Aorta (tissue), 5 donors: Measurements from ENCODE around the gene MET. TPM values are rescaled to one million over a fixed set of nuclear protein-coding genes. Genes with fewer than 3 reads are reported as not detected.
"Not testable (repeated sequence)": the region's sequence is repeated elsewhere in the genome, so short reads cannot be mapped to it uniquely, and the experiment has no call there.

Source experiments
- ATAC-seq: fragments of 200-7000 bp; cut with Tn5 transposase; one replicate; pipeline ENCODE4 v1.9.1; 2022; ENCODE audit warnings: moderate library complexity; ENCODE audit not compliant: low FRiP score
- DNase-seq, 2 donors: peaks; one replicate each; pipeline ENCODE4 v3.0.0-alpha.2; 2020
- H3K27ac ChIP-seq, 2 donors: one replicate each; pipeline ENCODE4 v1.5.1; 2013; ENCODE audit warnings: low read length in 2 of 2, mild to moderate bottlenecking in 2 of 2, moderate library complexity in 2 of 2, control low read depth in 1 of 2, inconsistent platforms in 1 of 2, low read depth in 1 of 2
- H3K27me3 ChIP-seq, 2 donors: one replicate each; pipeline ENCODE4 v1.6.1; 2013; ENCODE audit warnings: control low read depth in 1 of 2, low read length in 1 of 2, mild to moderate bottlenecking in 1 of 2, moderate library complexity in 1 of 2; ENCODE audit not compliant: insufficient read depth in 2 of 2, control insufficient read depth in 1 of 2
- H3K36me3 ChIP-seq, 2 donors: one replicate each; pipeline ENCODE4 v1.6.1; 2013; ENCODE audit warnings: control low read depth in 1 of 2, low read length in 1 of 2, mild to moderate bottlenecking in 1 of 2; ENCODE audit not compliant: insufficient read depth in 2 of 2, control insufficient read depth in 1 of 2
- H3K4me1 ChIP-seq, 2 donors: one replicate each; pipeline ENCODE4 v1.6.1; 2013; ENCODE audit warnings: low read length in 2 of 2, control low read depth in 1 of 2, mild to moderate bottlenecking in 1 of 2, moderate library complexity in 1 of 2; ENCODE audit not compliant: insufficient read depth in 2 of 2, control insufficient read depth in 1 of 2
- H3K4me3 ChIP-seq, 2 donors: one replicate each; pipeline ENCODE4 v1.5.1; 2013; ENCODE audit warnings: low read length in 2 of 2, control low read depth in 1 of 2, mild to moderate bottlenecking in 1 of 2
- H3K9me3 ChIP-seq: one replicate; pipeline ENCODE4 v1.6.1; 2013; ENCODE audit warnings: mild to moderate bottlenecking, low read length; ENCODE audit not compliant: control insufficient read depth
- WGBS, 2 donors: extraction: QIAGEN DNeasy Blood & Tissue Kit; methylation state at CpG; one replicate each; pipeline ENCODE4 v1.1.7; 2013; 5-methylcytosine and 5-hydroxymethylcytosine counted together
- intact Hi-C, 2 donors: fragments of 100-400 bp; cut with DNase I; formaldehyde crosslinking; loops; one replicate each; pipeline versions ENCODE4 v1.14.2 to v1.15.0; 2022
- polyA plus RNA-seq, 2 donors: library from polyadenylated mRNA; stranded (reverse); fragments of 200-250 nt; gene quantifications; one replicate each; pipeline ENCODE4 v1.2.3, GENCODE V29; 2013
- total RNA-seq, 2 donors: library from RNA; stranded (reverse); fragmentation: NEBNext Ultra II Directional; extraction: Animal tissue kit (Norgen Biotek cat#: 25700); gene quantifications; one replicate each; pipeline ENCODE4 v1.2.1, GENCODE V29; 2021
- donor health status: healthy with polysubstance abuse.
- donor health status: Bipolar disorder and iron deficiency.
- donor health status: DM: no; HTN: no; CAD: no.
- donor health status: DM: no; HTN: no; CAD: no.
- donor health status: DM: yes; HTN: yes; CAD: no.

Gene MET
- total and polyA plus RNA-seq, 4 donors, result 0.79 to 24.6 (median 9.3) TPM

GRCh38 chr7:116754186-116754585, 82.2 kb downstream of the MET start:
- no peaks in the 10 kb centered on the region for H3K4me1 ChIP-seq
- 91 to 92% methylated on average over 4 of the region's 4 CpGs for WGBS, 2 donors
- DNase-seq (no peak), ATAC-seq (no peak)
- no peak overlapping the region for H3K27ac ChIP-seq
- intact Hi-C loops, result no loop called here
- H3K9me3 ChIP-seq, result no peaks in the 10 kb centered on the region
- no peaks in the 10 kb centered on the region for H3K36me3 ChIP-seq
- no peaks in the 10 kb centered on the region for H3K27me3 ChIP-seq
- no peak overlapping the region for H3K4me3 ChIP-seq

GRCh38 chr7:116757283-116757682, 85.3 kb downstream of the MET start:
- no peak overlapping the region for H3K27ac ChIP-seq
- no peak for ATAC-seq

DNA sequence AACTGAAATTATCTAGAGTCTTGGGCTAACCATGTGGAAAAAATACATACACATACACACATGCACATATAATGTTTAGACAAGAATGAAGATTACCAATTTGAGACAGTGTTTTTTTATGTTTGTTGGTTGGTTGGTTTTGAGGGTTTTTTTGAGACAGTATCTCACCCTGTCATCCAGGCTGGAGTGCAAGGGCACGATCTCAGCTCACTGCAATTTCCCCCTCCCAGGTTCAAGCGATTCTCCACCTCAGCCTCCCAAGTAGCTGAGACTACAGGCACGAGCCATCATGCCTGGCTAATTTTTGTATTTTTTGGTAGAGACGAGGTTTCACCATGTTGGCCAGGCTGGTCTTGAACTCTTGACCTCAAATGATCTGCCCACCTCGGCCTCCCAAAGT, 87.6 kb downstream of the MET start:
- H3K27me3 ChIP-seq, intact Hi-C loops, ATAC-seq, H3K4me3 ChIP-seq, H3K4me1 ChIP-seq, H3K27ac ChIP-seq, DNase-seq, H3K9me3 ChIP-seq, H3K36me3 ChIP-seq: not testable (repeated sequence)
- 76 to 86% methylated on average over 5 of the region's 5 CpGs for WGBS, 2 donors

More at GRCh38 chr7:116757283-116757682, 85.3 kb downstream of the MET start:
- WGBS, 2 donors, result 93 to 95% methylated on average over 4 of the region's 4 CpGs
- Histone ChIP-seq H3K36me3 (no peaks in the 10 kb centered on the region), H3K4me3 (no peak overlapping the region), H3K9me3 (no peaks in the 10 kb centered on the region), H3K27me3 (no peaks in the 10 kb centered on the region), H3K4me1 (no peaks in the 10 kb centered on the region)
- intact Hi-C loops, result no loop called here
- DNase-seq, result no peak

DNA sequence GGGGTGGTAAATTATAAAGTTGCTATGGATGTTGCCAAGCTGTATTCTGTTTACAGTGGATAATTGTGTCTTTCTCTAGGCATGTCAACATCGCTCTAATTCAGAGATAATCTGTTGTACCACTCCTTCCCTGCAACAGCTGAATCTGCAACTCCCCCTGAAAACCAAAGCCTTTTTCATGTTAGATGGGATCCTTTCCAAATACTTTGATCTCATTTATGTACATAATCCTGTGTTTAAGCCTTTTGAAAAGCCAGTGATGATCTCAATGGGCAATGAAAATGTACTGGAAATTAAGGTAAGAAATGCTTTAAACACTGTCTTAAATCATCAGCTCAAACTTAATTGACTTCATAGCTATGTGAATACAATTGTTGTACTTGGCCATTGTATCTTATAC, 91.0 kb downstream of the MET start:
- ATAC-seq, result no peak
- H3K9me3 ChIP-seq, result no peaks in the 10 kb centered on the region
- intact Hi-C loops, result no loop called here
- no peaks in the 10 kb centered on the region for H3K4me1 ChIP-seq
- no peaks in the 10 kb centered on the region for H3K36me3 ChIP-seq
- H3K27ac ChIP-seq, result no peak overlapping the region
- H3K27me3 ChIP-seq, result no peaks in the 10 kb centered on the region
- H3K4me3 ChIP-seq, result no peak overlapping the region
- no peak for DNase-seq
- 96 to 100% methylated on average over 1 of the region's 1 CpG for WGBS, 2 donors

GRCh38 chr7:116763647-116764046, 91.7 kb downstream of the MET start:
- Histone ChIP-seq H3K27ac (no peak overlapping the region), H3K36me3 (no peaks in the 10 kb centered on the region), H3K9me3 (no peaks in the 10 kb centered on the region), H3K27me3 (no peaks in the 10 kb centered on the region), H3K4me1 (no peaks in the 10 kb centered on the region), H3K4me3 (no peak overlapping the region)
- DNase-seq (no peak), ATAC-seq (no peak)
- 92 to 93% methylated on average over 1 of the region's 1 CpG for WGBS, 2 donors
- intact Hi-C loops, result no loop called here

- ATAC-seq (no peak), DNase-seq (no peak)
- Histone ChIP-seq H3K36me3 (no peaks in the 10 kb centered on the region), H3K27ac (no peak overlapping the region), H3K27me3 (no peaks in the 10 kb centered on the region), H3K9me3 (no peaks in the 10 kb centered on the region), H3K4me1 (no peaks in the 10 kb centered on the region), H3K4me3 (no peak overlapping the region)
- intact Hi-C loops, result no loop called here
- 84 to 87% methylated on average over 3 of the region's 3 CpGs for WGBS, 2 donors
Measured at GRCh38 chr7:116766881-116767280, 94.9 kb downstream of the MET start.

GRCh38 chr7:116769546-116769945, 97.5 kb downstream of the MET start:
- ATAC-seq, result no peak
- H3K9me3 ChIP-seq, result no peaks in the 10 kb centered on the region
- intact Hi-C loops, result no loop called here
- no peaks in the 10 kb centered on the region for H3K4me1 ChIP-seq
- no peak overlapping the region for H3K4me3 ChIP-seq
- H3K27me3 ChIP-seq, result no peaks in the 10 kb centered on the region
- WGBS, 2 donors, result 31 to 39% methylated on average over 3 of the region's 3 CpGs
- no peak for DNase-seq
- no peak overlapping the region for H3K27ac ChIP-seq
- no peaks in the 10 kb centered on the region for H3K36me3 ChIP-seq

DNA sequence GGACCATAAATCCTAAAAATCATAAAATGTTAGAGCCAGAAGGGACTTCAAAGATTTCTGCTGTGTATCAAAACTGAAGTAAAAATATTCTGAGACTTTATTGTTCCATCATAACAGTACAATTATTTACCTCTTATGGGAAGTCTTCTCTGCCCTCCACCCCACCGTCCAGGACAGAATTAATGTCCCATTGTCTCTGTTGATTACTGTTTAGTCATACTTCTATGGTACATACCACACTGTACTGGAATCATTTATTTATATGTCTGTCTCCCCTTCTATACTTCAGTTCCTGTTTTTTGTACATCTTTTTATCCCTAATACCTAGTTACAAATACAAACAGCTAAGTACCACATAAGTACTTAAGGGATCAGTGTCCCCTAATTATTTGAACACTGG, 98.9 kb downstream of the MET start:
- no peaks in the 10 kb centered on the region for H3K27me3 ChIP-seq
- H3K27ac ChIP-seq, result no peak overlapping the region
- WGBS, 2 donors, result 90 to 94% methylated on average over 1 of the region's 1 CpG
- DNase-seq (no peak), ATAC-seq (no peak)
- no peak overlapping the region for H3K4me3 ChIP-seq
- no peaks in the 10 kb centered on the region for H3K4me1 ChIP-seq
- no peaks in the 10 kb centered on the region for H3K9me3 ChIP-seq
- intact Hi-C loops, result no loop called here
- H3K36me3 ChIP-seq, result no peaks in the 10 kb centered on the region

GRCh38 chr7:116771640-116772039, 99.6 kb downstream of the MET start:
- ATAC-seq (no peak), DNase-seq (no peak)
- H3K4me3 ChIP-seq, result no peak overlapping the region
- intact Hi-C loops, result no loop called here
- H3K36me3 ChIP-seq, result no peaks in the 10 kb centered on the region
- no peaks in the 10 kb centered on the region for H3K9me3 ChIP-seq
- no peaks in the 10 kb centered on the region for H3K27me3 ChIP-seq
- H3K4me1 ChIP-seq, result no peaks in the 10 kb centered on the region
- no peak overlapping the region for H3K27ac ChIP-seq
- 88 to 93% methylated on average over 7 of the region's 7 CpGs for WGBS, 2 donors
